RKO (cell line): Measurements from ENCODE around the gene FOXA3.
"Not testable (repeated sequence)": the region's sequence is repeated elsewhere in the genome, so short reads cannot be mapped to it uniquely, and the experiment has no call there.

ENCODE experiments used
- DNase-seq: peaks from one replicate; pipeline ENCODE4 v3.0.0-alpha.2; 2016; ENCODE audit warnings: low spot score

FOXA3 gene

DNA sequence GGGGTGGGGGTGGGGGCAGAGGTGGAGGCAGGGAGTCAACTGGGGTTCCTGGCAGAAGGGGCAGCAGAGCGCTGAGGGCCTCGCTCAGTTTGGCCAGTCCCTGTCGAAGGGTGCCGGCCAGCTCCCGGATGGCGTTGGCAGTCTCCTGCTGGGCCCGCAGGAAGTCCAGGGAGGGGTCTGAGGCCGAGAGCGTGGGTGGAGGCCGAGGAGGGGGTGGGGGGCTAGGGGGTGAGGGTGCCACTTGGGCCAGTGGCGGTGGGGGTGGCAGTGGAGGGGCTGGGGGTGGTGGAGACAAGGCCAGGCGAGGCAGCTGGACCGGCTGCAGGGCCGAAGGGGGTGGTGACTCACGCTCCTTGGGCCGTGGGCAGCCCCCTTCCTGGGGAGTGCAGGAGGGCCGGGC, 26.8 kb downstream of the FOXA3 start:
- DNase-seq = no peak

- DNase-seq = no peak
These were observed 31.4 kb downstream of the FOXA3 start for GRCh38 chr19:45895519-45895972.

DNA sequence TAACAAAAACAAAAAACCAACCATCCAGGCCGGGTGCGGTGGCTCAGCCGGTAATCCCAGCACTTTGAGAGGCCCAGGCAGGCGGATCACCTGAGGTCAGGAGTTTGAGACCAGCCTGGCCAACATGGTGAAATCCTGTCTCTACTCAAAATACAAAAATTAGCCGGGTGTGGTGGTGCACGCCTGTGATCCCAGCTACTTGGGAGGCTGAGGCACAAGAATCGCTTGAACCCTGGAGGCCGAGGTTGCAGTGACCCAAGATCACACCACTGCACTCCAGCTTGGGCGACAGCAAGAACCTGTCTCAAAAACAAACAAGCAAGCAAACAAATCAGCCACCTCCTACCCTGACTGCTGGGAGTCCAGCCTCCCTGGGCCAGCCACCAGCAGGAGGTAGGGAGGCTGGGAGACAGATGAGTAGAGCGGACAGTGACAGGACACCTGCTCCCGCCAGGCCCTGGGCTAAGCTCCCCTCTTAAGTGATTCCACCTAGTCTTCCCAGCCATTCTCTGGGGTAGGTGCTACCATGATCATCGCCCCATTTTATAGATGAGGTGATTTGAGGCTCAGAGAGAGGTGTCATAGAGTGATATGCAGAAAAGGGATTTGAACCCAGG, 32.0 kb downstream of the FOXA3 start:
- not testable (repeated sequence) for DNase-seq

GRCh38 chr19:45897261-45897812, 33.2 kb downstream of the FOXA3 start:
- DNase-seq = no peak

- no peak for DNase-seq
These were observed 35.1 kb downstream of the FOXA3 start for GRCh38 chr19:45899253-45899652.

- DNase-seq = no peak
These were observed 35.9 kb downstream of the FOXA3 start for GRCh38 chr19:45899919-45900589.

DNA sequence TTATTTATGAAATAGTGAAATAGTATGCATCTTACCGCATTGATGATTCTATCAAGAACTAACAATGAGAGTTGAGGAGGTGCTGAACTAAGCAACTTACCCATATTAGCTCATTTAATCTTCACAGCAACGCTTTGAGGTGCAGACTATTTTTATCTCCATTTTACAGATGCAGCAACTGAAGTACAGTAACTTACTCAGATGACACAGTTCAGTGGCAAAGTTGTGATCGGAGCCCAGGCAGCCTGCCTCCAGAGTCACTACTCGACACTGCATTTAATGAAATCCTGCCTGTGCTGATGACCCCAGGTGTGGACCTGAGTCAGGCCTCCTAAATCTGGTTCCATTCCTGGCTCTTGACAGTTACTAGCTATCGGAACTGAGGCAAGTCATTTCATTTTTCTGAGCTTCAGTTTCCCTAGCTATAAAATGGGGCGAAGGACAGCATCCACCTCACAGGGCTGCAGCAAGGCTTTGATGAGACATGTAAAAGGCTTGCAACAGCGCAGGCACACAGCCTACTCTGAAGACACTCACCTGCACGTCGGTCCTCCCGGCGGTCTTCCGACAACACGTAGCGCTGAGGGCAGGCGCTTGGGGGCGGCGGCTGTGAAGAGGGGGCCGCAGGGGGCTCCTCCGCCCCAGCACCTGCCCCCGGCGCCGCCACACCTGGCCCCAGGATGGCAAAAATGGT, 36.8 kb downstream of the FOXA3 start:
- peak; percentile 35 for DNase-seq

GRCh38 chr19:45901432-45901911, 37.3 kb downstream of the FOXA3 start:
- DNase-seq = no peak

DNA sequence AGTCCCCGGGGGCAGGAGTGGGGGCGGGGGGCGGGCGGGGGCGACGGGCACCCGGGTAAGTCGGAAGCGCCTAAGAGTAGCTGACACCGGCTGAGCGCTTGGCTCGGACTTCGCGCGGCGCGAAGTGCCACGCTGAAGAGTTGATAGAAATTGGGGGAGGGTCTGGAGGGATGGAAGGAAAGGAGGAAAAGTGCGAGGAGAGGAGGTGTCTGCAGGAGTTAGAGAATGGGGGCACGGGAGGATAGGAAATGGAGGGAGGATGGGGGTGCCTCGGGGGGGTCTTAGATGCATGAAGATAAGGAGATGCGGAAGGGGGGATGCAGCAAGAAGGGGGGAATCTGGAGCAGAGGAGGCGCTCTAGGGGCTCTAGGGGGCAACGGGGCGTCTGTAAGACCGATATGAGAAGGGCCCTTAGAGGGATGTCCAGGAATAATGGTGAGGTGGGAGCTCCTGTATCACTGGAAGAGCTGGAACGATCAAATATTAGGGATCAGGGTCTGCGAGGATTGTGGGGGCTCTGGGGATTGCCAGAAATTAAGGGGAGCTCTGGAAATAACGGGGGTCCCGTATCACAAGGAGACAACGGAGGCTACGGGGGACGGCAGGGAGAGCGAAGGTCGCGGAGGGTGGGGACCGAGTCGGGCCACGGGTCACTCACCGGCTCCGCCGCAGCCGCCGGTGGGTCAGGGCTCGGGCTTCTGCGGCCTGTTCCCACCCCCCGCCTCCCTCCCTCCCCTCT, 38.0 kb downstream of the FOXA3 start, which contains the start of gene MYPOP:
TSS of gene MYPOP (minus strand) at position 702 of the 739 bp plus-strand sequence. CDS start 840 bp downstream, outside the sequence.
- no peak for DNase-seq

DNA sequence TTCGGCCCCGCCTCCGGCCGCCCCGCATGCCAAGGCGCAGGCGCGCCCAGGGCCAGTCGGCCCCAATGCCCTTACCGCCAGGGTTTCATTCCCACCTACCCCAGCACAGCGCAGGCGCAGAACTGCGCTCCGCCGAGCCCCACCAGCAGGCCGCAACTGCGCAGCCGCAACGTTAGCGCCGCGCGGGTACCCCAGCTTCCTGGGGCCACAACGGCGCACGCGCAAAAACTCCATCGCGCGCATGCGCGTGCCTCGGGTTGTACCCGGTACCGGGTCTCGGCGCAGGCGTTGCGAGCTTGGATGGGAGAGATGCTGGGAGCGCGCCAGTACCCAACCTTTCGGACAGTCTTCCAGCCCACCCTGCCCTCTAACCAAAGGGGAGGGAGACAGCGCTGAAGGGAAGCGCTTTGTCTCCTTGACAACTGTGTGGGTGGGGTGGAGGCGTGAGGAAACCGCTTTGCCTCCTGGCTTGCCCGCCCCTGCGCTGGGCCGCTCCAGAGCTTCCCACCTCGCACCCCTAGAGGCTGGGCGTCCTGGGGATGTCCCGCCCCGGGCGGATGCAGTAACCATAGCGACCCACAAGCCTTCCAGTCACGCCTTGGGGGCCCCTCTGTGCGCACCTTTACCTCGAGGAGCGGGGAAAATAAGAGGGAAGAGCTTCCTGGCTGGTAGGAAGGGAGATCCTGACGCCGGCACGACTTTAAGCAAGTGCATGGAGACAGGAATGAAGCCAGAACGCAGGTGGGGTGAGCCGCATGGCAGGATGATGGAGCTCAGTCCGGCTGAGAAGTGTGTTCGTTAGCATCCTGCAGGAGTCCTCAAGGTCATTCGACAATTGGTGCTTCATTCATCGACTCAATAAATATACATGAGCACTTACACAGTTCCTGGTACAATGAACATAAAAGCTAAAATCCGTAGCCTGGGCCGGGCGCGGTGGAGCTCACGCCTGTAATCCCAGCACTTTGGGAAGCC, 38.8 kb downstream of the FOXA3 start:
- DNase-seq = peak; percentile 95

- DNase-seq = no peak
These were observed 40.9 kb downstream of the FOXA3 start for GRCh38 chr19:45905011-45905410.

GRCh38 chr19:45906221-45906620, 42.1 kb downstream of the FOXA3 start:
- DNase-seq = peak; percentile 66

DNA sequence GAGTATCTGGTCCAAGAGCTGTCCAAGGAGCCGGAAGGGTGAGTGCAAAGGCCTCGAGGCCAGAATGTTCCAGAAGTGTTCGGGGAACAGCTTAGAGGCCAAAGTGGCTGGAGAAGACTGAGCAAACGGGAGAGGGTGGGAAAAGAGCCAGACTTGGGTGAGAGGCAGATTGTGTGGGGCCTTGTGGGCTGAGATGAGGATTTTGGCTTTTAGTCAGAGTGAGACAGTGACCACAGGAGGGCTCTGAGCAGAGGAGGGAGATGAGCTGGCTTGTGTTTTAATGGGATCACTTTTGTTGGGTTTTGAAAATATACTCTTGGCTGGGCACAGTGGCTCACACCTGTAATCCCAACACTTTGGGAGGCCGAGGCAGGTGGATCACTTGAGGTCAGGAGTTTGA, 44.8 kb downstream of the FOXA3 start:
- DNase-seq = no peak

DNA sequence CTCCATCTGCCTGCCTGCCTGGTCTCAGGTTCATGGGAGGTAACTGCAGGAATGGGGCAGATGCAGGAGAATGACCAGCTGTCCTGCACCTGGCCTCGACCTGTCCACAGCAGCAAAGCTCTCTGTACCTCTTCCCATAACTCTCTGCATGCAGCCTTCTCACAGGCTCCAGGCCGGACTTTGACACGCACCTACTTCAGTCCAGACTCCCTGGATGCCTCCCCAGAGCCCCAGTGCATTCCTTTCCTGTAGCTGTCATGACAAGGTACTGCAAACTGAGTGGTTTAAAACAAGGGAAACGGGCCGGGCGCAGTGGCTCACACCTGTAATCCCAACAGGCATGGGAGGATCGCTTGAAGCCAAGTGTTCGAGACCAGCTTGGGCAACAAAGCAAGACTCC, 47.2 kb downstream of the FOXA3 start:
- no peak for DNase-seq

DNA sequence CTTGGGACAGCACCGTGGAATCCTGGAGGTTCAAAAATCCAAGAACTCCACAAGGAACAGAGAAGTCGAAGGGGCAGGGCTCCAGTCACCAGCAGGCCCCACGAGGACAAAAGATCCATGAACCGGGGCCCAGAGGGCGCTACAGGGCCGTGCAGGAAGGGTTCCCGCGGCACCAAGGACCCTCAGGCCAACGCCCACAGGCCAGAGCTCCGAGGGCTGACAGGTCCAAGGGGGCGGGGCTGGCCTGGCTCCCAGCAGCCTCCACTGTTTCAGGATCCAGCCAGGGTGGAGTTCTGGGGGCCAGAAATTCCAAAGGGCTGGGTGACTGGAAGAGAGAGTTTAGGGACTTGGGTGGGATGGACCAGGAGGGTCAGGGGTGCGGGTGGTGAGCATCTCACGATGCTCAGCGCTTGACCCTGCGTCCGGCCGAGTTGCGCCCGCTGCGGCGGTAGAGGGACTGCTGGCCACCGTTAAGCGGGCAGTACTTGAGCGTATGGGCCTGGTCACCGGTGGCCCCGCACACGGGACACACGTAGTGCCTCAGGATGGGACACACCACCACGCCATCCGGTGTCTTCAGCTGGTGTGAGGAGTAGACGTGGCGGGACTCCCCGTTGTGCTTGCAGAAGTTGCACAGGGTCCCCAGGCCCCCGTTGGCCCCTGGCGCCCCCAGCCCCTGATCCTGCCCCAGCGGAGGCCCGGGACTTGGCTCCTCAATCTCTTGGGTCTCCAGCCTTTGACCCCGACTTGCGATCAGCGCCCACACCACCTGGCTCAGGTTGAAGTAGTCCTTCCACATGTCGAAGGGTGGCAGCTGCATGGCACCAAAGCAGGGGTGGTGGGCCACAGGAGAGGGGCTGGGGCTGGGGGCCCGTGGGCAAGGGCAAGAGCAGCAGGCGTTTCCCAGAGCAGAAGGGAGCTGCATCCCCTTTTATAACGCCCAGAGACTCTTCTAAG, 50.0 kb downstream of the FOXA3 start, which contains the start of gene NANOS2:
TSS of gene NANOS2 (minus strand) at position 905 of the 957 bp plus-strand sequence. CDS start at position 820, 85 bp downstream.
- no peak for DNase-seq

DNA sequence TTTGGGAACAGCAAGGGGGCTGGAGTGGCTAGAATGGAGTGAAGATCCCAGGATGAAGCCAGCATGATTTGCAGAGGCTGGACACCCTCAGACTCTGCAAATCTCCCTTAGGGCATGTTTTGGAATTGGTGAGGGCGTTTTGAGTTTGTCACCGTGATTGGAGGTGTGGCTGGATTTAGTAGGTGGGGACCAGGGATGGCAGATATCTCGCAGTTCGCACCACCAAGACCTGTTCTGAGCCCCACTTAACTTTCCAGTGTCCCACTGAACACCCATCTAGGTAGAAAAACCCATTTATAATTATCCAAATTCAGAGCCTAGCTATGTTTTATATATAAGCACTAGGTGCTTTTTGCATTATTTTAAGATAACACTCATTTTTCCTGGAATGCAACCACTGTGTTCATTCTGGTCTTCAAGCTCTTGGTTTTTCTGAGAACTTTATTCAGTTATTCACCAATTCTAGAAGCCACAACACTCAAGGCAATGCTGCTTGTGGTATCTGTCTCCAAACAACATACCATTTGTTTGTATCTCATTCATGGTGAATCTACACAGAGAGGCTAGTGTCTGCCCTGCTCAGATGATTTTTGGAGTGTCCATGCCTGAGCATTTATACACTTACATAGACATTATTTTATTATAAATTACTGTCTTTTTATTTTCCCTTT, 53.4 kb downstream of the FOXA3 start:
- DNase-seq = no peak

DNA sequence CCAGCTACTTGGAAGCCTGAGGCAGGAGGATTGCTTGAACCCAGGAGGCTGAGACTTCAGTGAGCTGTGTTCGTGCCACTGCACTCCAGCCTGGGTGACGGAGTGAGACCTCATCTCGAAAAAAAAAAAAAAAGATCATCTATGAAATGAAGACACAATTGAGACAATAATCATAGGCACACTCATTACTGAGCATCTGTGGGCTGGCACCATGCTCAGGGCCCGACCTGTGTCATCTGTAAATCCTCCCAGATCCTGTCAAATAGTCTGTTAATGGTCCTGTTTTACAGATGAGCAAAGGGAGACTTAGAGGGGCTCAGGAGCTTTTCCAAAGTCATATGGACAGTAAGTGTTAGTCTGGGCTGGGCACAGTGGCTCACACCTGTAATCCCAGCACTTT, 54.6 kb downstream of the FOXA3 start:
- DNase-seq = no peak

GRCh38 chr19:45919678-45920077, 55.6 kb downstream of the FOXA3 start:
- DNase-seq = no peak

DNA sequence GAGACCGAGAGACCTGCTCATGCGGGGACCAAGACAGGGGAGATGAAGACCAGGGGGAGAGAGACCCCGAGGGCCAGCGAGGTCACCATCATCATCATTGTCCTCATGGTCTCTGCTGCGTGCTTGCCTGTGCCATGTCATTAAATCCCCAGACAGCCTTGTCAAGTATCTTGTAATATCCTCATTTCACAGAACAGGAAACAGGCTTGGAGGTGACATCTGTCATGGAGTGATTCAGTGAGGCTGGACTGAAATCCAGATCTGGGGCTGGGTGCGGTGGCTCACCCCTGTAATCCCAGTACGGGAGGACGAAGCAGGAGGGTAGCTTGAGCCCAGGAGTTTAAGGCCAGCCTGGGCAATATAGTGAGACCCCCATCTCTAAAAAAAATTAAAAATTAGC, 56.3 kb downstream of the FOXA3 start:
- no peak for DNase-seq
